Osteocyte (in vitro differentiated cells): Measurements from ENCODE around the gene DHRS1. TPM values are rescaled to one million over a fixed set of nuclear protein-coding genes. Genes with fewer than 3 reads are reported as not detected.

Source experiments
- DNase-seq: peaks from one replicate; pipeline ENCODE4 v3.0.0; 2021; ENCODE audit warnings: mixed read lengths; ENCODE audit not compliant: unreplicated experiment; ENCODE audit errors: extremely low spot score
- H3K27ac Mint-ChIP-seq: one replicate; pipeline ENCODE4 v1.8.0; 2021; ENCODE audit warnings: mild to moderate bottlenecking, mixed read lengths; ENCODE audit not compliant: unreplicated experiment
- H3K27me3 Mint-ChIP-seq: one replicate; pipeline ENCODE4 v1.8.0; 2021; ENCODE audit warnings: mixed read lengths; ENCODE audit not compliant: unreplicated experiment
- H3K36me3 Mint-ChIP-seq: one replicate; pipeline ENCODE4 v1.8.0; 2021; ENCODE audit warnings: mixed read lengths; ENCODE audit not compliant: unreplicated experiment
- H3K4me1 Mint-ChIP-seq: one replicate; pipeline ENCODE4 v1.8.0; 2021; ENCODE audit warnings: mixed read lengths; ENCODE audit not compliant: unreplicated experiment
- H3K4me3 Mint-ChIP-seq: one replicate; pipeline ENCODE4 v1.8.0; 2021; ENCODE audit warnings: mild to moderate bottlenecking, moderate library complexity, mixed read lengths; ENCODE audit not compliant: unreplicated experiment
- H3K9me3 Mint-ChIP-seq: one replicate; pipeline ENCODE4 v1.8.0; 2021; ENCODE audit warnings: mixed read lengths; ENCODE audit not compliant: unreplicated experiment
- CTCF ChIP-seq: fragments of 200-600 bp; sonication (generic); IDR thresholded peaks from 2 replicates; pipeline ENCODE4 v1.5.0; 2021; ENCODE audit warnings: antibody characterized with exemption, mild to moderate bottlenecking, moderate library complexity
- total RNA-seq: library from RNA; stranded (reverse); gene quantifications from 2 replicates; pipeline ENCODE4 v1.2.1, GENCODE V29; 2021

Gene DHRS1
- total RNA-seq, 1 donor from 2014 or later = 27.0 TPM

- Mint-ChIP-seq H3K4me1 (peaks cover 11% of the 10 kb centered on the region), H3K27ac (no peak overlapping the region), H3K27me3 (peaks cover 6% of the 10 kb centered on the region), H3K36me3 (no peaks in the 10 kb centered on the region), H3K9me3 (no peaks in the 10 kb centered on the region), H3K4me3 (no peak overlapping the region)
- no peak for TF ChIP-seq CTCF
- DNase-seq = no peak
These were observed 16.4 kb upstream of the DHRS1 start for GRCh38 chr14:24315807-24316596.

- DNase-seq = no peak
- Mint-ChIP-seq H3K27me3 (peaks cover 6% of the 10 kb centered on the region), H3K4me1 (peaks cover 11% of the 10 kb centered on the region), H3K27ac (no peak overlapping the region), H3K36me3 (no peaks in the 10 kb centered on the region), H3K4me3 (no peak overlapping the region), H3K9me3 (no peaks in the 10 kb centered on the region)
- TF ChIP-seq CTCF = no peak
These were observed 15.7 kb upstream of the DHRS1 start for GRCh38 chr14:24315243-24315806.

GRCh38 chr14:24314377-24315193, 15.0 kb upstream of the DHRS1 start:
- Mint-ChIP-seq H3K4me3 (no peak overlapping the region), H3K4me1 (peaks cover 11% of the 10 kb centered on the region), H3K36me3 (no peaks in the 10 kb centered on the region), H3K27me3 (no peaks in the 10 kb centered on the region), H3K9me3 (no peaks in the 10 kb centered on the region), H3K27ac (no peak overlapping the region)
- DNase-seq = no peak
- TF ChIP-seq CTCF = no peak

- Mint-ChIP-seq H3K27ac (no peak overlapping the region), H3K9me3 (no peaks in the 10 kb centered on the region), H3K36me3 (peaks cover 3% of the 10 kb centered on the region), H3K27me3 (no peaks in the 10 kb centered on the region), H3K4me1 (peaks cover 11% of the 10 kb centered on the region), H3K4me3 (no peak overlapping the region)
- DNase-seq = no peak
- TF ChIP-seq CTCF = no peak
These were observed 14.3 kb upstream of the DHRS1 start for GRCh38 chr14:24313913-24314312.
